Smooth muscle cell (in vitro differentiated cells): Measurements from ENCODE around the gene CADM2. TPM values are rescaled to one million over a fixed set of nuclear protein-coding genes. Genes with fewer than 3 reads are reported as not detected.
"Not testable (repeated sequence)": the region's sequence is repeated elsewhere in the genome, so short reads cannot be mapped to it uniquely, and the experiment has no call there.

ENCODE experiments used
- DNase-seq: peaks from one replicate; lab custom pipeline; 2025; ENCODE audit not compliant: unreplicated experiment; lab: John Stamatoyannopoulos, UW
- H2AFZ ChIP-seq: fragments of 200-600 bp; sonication (generic); 2 replicates; pipeline ENCODE4 v1.6.0; 2016; ENCODE audit warnings: antibody characterized with exemption, low read depth, mild to moderate bottlenecking
- H3F3A ChIP-seq: fragments of 200-600 bp; sonication (generic); 2 replicates; pipeline ENCODE4 v1.6.0; 2017; ENCODE audit warnings: antibody characterized with exemption, low read depth
- H3K27ac ChIP-seq: fragments of 200-600 bp; sonication (generic); 2 replicates; pipeline ENCODE4 v1.5.1; 2016; ENCODE audit warnings: low read depth, mild to moderate bottlenecking
- H3K27me3 ChIP-seq: fragments of 200-600 bp; sonication (generic); 2 replicates; pipeline ENCODE4 v1.6.1; 2016; ENCODE audit warnings: low read depth, mild to moderate bottlenecking
- H3K36me3 ChIP-seq: fragments of 200-600 bp; sonication (generic); 2 replicates; pipeline ENCODE4 v1.5.1; 2016; ENCODE audit warnings: low read depth
- H3K4me1 ChIP-seq: fragments of 200-600 bp; sonication (generic); 2 replicates; pipeline ENCODE4 v1.5.1; 2016; ENCODE audit warnings: low read depth
- H3K4me2 ChIP-seq: fragments of 200-600 bp; sonication (generic); 2 replicates; pipeline ENCODE4 v1.6.0; 2016; ENCODE audit warnings: mild to moderate bottlenecking
- H3K4me3 ChIP-seq: fragments of 200-600 bp; sonication (generic); 2 replicates; pipeline ENCODE4 v1.5.1; 2016; ENCODE audit warnings: mild to moderate bottlenecking
- H3K79me2 ChIP-seq: fragments of 200-600 bp; sonication (generic); 2 replicates; pipeline ENCODE4 v1.6.0; 2016; ENCODE audit warnings: low read depth, mild to moderate bottlenecking
- H3K9ac ChIP-seq: fragments of 200-600 bp; sonication (generic); 2 replicates; pipeline ENCODE4 v1.6.0; 2016; ENCODE audit warnings: low read depth
- H3K9me3 ChIP-seq: fragments of 200-600 bp; sonication (generic); replicated peaks from 2 replicates; pipeline ENCODE4 v1.5.1; 2016; ENCODE audit warnings: low read depth
- H4K20me1 ChIP-seq: fragments of 200-600 bp; sonication (generic); 2 replicates; pipeline ENCODE4 v1.6.0; 2016; ENCODE audit warnings: low read depth
- WGBS: methylation state at CpG from one replicate; pipeline ENCODE4 v1.1.7; 2016; ENCODE audit warnings: low lambda C conversion rate; 5-methylcytosine and 5-hydroxymethylcytosine counted together
- polyA plus RNA-seq: library from polyadenylated mRNA; unstranded; fragments of >200 nt; fragmentation: Nextera tagmentation; extraction: Ambion mirVana; gene quantifications from 2 replicates; pipeline ENCODE4 v1.2.1, GENCODE V29; 2016
- total RNA-seq: library from RNA; depleted of rRNA; stranded (reverse); fragments of >200 nt; gene quantifications from 2 replicates; pipeline ENCODE4 v1.2.3, GENCODE V29; 2014
- TF ChIP-seq, protein P1 (sequence below): fragments of 200-600 bp; sonication (generic); IDR thresholded peaks from 2 replicates; pipeline ENCODE4 v1.5.1; 2017; ENCODE audit warnings: borderline replicate concordance, mild to moderate bottlenecking, antibody characterized with exemption; ENCODE audit not compliant: insufficient read depth, poor library complexity, severe bottlenecking

CADM2 gene
- total RNA-seq (0.13 and 0.90 TPM in 2 replicates), polyA plus RNA-seq (not detected in 2 replicates)

DNA sequence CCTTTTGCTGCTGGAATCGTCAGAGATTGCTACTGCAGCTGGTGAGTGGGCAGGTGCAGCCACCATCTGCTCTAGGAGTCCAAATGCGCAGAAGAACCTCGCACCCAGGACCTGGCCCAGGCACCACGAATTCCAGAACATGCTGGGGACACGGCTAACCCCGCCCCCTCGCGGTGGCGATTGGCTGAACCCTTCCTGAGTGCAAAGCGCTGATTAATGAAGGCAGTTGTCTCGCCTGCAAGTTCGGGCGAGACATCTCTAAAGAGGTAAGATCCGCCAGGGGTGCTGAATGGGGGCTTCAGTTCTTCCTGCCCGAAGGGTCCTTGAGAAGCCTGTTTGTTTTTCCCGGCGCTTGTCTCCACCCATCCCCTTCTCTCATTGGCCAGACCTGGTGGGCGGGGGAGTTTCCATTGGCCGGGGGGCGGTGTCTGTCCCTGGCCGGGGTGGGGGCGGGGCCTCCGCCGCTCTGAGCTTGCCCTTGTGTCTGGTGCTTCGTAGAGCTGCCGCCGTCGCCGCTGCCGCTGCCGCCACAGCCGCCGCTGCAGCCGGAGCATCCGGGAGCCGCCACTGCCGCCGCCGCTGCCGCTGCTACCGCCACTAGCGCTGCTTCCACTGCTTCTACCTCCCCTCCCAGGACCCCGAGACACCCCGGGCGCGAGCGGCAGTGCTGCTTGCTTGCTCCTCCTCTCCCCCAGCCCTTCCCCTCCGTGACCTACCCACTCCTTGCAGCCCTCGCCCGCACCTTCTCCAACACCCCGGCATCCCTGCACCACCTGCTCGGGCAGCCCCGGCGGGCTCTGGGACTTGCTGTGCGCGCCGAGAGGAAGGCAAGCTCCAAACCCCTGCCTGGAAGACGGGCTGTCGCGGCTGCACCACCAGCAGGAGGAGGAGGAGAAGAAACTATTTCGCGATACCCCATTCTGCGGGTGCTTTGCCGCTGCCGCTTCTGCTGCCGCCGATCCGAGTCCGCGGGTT, at the start of gene CADM2:
Gene CADM2 (plus strand): TSS at position 495 of the 975 bp plus-strand sequence.
- peak; percentile 73 for DNase-seq
- H3K9me3 ChIP-seq = no peaks in the 10 kb centered on the region
- H4K20me1 ChIP-seq = no peaks in the 10 kb centered on the region
- H3K79me2 ChIP-seq = no peaks in the 10 kb centered on the region
- no peak within 1 kb of the TSS for H3K27ac ChIP-seq
- H3K4me2 ChIP-seq = peak within 1 kb of the TSS; percentile 95
- H3K4me1 ChIP-seq = peaks cover 2% of the 10 kb centered on the region
- peak within 1 kb of the TSS; percentile 95 for H3K4me3 ChIP-seq
- no peaks in the 10 kb centered on the region for H3F3A ChIP-seq
- 1% methylated on average over 62 of the region's 70 CpGs for WGBS
- TF ChIP-seq, protein P1, sequence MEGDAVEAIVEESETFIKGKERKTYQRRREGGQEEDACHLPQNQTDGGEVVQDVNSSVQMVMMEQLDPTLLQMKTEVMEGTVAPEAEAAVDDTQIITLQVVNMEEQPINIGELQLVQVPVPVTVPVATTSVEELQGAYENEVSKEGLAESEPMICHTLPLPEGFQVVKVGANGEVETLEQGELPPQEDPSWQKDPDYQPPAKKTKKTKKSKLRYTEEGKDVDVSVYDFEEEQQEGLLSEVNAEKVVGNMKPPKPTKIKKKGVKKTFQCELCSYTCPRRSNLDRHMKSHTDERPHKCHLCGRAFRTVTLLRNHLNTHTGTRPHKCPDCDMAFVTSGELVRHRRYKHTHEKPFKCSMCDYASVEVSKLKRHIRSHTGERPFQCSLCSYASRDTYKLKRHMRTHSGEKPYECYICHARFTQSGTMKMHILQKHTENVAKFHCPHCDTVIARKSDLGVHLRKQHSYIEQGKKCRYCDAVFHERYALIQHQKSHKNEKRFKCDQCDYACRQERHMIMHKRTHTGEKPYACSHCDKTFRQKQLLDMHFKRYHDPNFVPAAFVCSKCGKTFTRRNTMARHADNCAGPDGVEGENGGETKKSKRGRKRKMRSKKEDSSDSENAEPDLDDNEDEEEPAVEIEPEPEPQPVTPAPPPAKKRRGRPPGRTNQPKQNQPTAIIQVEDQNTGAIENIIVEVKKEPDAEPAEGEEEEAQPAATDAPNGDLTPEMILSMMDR = peak; percentile 31
- peaks cover 62% of the 10 kb centered on the region for H3K27me3 ChIP-seq
- H3K36me3 ChIP-seq = no peaks in the 10 kb centered on the region
- peak within 1 kb of the TSS; percentile 53 for H3K9ac ChIP-seq
- H2AFZ ChIP-seq = peak within 1 kb of the TSS; percentile 98

DNA sequence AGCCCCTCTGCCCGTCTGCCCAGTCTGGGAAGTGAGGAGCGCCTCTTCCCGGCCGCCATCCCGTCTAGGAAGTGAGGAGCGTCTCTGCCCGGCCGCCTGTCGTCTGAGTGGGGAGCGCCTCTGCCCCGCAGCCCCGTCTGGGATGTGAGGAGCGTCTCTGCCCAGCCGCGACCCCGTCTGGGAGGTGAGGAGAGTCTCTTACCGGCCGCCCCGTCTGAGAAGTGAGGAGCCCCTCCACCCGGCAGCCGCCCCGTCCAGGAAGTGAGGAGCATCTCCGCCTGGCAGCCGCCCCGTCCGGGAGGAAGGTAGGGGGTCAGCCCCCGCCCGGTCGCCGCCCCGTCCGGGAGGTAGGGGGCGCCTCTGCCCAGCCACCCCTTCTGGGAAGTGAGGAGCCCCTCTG, 40.2 kb upstream of the CADM2 start:
- not testable (repeated sequence) for H3K9ac ChIP-seq, H3K27ac ChIP-seq, H3K9me3 ChIP-seq, H3K79me2 ChIP-seq, H4K20me1 ChIP-seq, H2AFZ ChIP-seq, DNase-seq, H3F3A ChIP-seq, H3K4me3 ChIP-seq, H3K27me3 ChIP-seq, H3K36me3 ChIP-seq, H3K4me1 ChIP-seq, H3K4me2 ChIP-seq
- 94% methylated on average over 32 of the region's 33 CpGs for WGBS

DNA sequence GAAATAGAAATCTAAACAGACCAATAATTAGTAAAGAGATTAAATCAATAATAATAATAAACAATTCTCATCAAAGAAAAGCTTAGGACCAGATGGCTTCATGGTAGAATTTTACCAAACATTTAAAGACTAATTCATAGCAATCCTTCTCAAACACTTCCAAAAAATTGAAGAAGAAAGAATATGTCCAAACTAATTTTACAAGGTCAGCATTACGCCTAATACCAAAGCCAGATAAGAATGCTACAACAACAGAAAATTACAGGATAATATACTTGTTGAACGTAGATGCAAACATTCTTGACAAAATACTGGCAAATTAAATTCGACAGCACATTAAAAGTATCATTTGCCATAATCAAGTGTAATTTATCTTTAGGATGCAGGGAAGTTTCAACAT, 36.1 kb upstream of the CADM2 start:
- DNase-seq = no peak
- TF ChIP-seq, protein P1 = no peak
- no peaks in the 10 kb centered on the region for H3K9me3 ChIP-seq
- WGBS = 82% methylated on average over 3 of the region's 3 CpGs
- no peaks in the 10 kb centered on the region for H3K36me3 ChIP-seq
- H2AFZ ChIP-seq = no peak overlapping the region
- no peaks in the 10 kb centered on the region for H3K4me1 ChIP-seq
- no peaks in the 10 kb centered on the region for H3K79me2 ChIP-seq
- no peak overlapping the region for H3K9ac ChIP-seq
- H3K27me3 ChIP-seq = no peaks in the 10 kb centered on the region
- no peak overlapping the region for H3K4me2 ChIP-seq
- H3K4me3 ChIP-seq = no peak overlapping the region
- no peak overlapping the region for H3K27ac ChIP-seq
- no peaks in the 10 kb centered on the region for H3F3A ChIP-seq
- no peaks in the 10 kb centered on the region for H4K20me1 ChIP-seq

DNA sequence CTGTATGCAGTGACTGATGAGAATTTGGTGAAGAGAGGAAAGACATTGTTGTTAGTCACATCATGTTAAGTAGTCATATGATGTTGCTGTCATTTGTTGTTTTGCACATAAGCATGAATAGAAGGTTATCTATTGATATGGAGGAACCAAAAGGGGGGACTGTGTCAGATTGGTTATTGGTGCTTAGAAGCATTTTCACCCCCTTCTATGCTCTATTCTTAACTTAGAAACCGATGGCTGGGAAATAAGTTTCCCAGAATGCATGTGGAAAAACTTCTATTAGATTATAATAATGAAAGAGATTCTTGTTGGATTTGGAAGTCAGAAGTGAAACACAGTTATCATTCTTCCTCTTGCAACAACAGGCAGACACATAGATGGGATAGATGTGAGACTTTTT, 33.2 kb upstream of the CADM2 start:
- Histone ChIP-seq H4K20me1 (no peaks in the 10 kb centered on the region), H3K79me2 (no peaks in the 10 kb centered on the region), H3F3A (no peaks in the 10 kb centered on the region), H3K27ac (no peak overlapping the region), H3K9me3 (no peaks in the 10 kb centered on the region), H3K27me3 (no peaks in the 10 kb centered on the region), H3K36me3 (no peaks in the 10 kb centered on the region), H3K4me3 (no peak overlapping the region), H3K4me1 (no peaks in the 10 kb centered on the region), H2AFZ (no peak overlapping the region), H3K9ac (no peak overlapping the region), H3K4me2 (no peak overlapping the region)
- TF ChIP-seq, protein P1 = no peak
- 85% methylated on average over 1 of the region's 1 CpG for WGBS
- no peak for DNase-seq
